KMS-11 (cell line): ENCODE data around the gene CCR8.

Source experiments
- H2AFZ ChIP-seq: fragments of 200-600 bp; sonication (generic); 2 replicates; pipeline ENCODE4 v1.6.1; 2016; ENCODE audit warnings: antibody characterized with exemption, mixed run types, low read depth
- H3K27ac ChIP-seq: fragments of 200-600 bp; sonication (generic); 2 replicates; pipeline ENCODE4 v1.6.1; 2016; ENCODE audit warnings: mild to moderate bottlenecking, mixed run types
- H3K27me3 ChIP-seq: fragments of 200-600 bp; sonication (generic); 2 replicates; pipeline ENCODE4 v1.6.1; 2017; ENCODE audit warnings: mild to moderate bottlenecking, low read depth, mixed run types, moderate library complexity; ENCODE audit not compliant: insufficient read depth
- H3K36me3 ChIP-seq: fragments of 200-600 bp; sonication (generic); 2 replicates; pipeline ENCODE4 v1.6.1; 2017; ENCODE audit warnings: mild to moderate bottlenecking, mixed run types; ENCODE audit not compliant: insufficient read depth
- H3K4me1 ChIP-seq: fragments of 200-600 bp; sonication (generic); 2 replicates; pipeline ENCODE4 v1.6.1; 2016; ENCODE audit warnings: mild to moderate bottlenecking, low read depth, mixed run types; ENCODE audit not compliant: poor library complexity, severe bottlenecking
- H3K4me2 ChIP-seq: fragments of 200-600 bp; sonication (generic); 2 replicates; pipeline ENCODE4 v1.7.0; 2016; ENCODE audit warnings: mild to moderate bottlenecking, mixed run types
- H3K4me3 ChIP-seq: fragments of 200-600 bp; sonication (generic); IDR thresholded peaks from 2 replicates; pipeline ENCODE4 v1.6.1; 2017; ENCODE audit warnings: low read depth, low read length, mixed read lengths; ENCODE audit not compliant: insufficient read depth
- H3K79me2 ChIP-seq: fragments of 200-600 bp; sonication (generic); 2 replicates; pipeline ENCODE4 v1.6.1; 2016; ENCODE audit warnings: low read depth, mixed run types; ENCODE audit not compliant: insufficient read depth
- H3K9ac ChIP-seq: fragments of 200-600 bp; sonication (generic); 2 replicates; pipeline ENCODE4 v1.6.1; 2016; ENCODE audit warnings: mild to moderate bottlenecking, mixed run types
- H4K20me1 ChIP-seq: fragments of 200-600 bp; sonication (generic); 2 replicates; pipeline ENCODE4 v1.6.1; 2016; ENCODE audit warnings: mild to moderate bottlenecking, mixed run types; ENCODE audit not compliant: insufficient read depth
- TF ChIP-seq, protein P1 (sequence below): fragments of 200-600 bp; sonication (generic); conservative IDR thresholded peaks from 2 replicates; pipeline ENCODE4 v1.6.1; 2017; ENCODE audit warnings: low read depth, mild to moderate bottlenecking, antibody characterized with exemption, low read length, moderate library complexity, mixed read lengths

Gene CCR8

DNA sequence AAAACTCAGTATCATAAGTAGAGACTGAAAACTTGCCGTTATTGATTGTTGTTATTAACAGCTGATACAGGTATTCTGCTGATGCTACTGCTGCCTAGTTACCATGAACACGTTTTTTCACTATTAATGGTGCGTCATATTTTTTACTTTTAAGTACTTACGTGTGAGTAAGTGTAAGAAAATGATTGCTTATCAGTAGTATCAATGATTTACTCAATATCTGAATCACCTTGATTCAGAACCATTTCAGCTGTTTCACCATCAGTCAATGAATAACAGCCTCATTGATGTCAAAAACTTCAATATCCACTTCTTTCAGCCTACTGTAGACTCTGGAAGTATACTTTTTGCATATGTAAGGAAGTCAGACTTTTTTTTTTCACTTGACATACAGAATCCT lies 4.7 kb downstream of the CCR8 start:
- TF ChIP-seq, protein P1, sequence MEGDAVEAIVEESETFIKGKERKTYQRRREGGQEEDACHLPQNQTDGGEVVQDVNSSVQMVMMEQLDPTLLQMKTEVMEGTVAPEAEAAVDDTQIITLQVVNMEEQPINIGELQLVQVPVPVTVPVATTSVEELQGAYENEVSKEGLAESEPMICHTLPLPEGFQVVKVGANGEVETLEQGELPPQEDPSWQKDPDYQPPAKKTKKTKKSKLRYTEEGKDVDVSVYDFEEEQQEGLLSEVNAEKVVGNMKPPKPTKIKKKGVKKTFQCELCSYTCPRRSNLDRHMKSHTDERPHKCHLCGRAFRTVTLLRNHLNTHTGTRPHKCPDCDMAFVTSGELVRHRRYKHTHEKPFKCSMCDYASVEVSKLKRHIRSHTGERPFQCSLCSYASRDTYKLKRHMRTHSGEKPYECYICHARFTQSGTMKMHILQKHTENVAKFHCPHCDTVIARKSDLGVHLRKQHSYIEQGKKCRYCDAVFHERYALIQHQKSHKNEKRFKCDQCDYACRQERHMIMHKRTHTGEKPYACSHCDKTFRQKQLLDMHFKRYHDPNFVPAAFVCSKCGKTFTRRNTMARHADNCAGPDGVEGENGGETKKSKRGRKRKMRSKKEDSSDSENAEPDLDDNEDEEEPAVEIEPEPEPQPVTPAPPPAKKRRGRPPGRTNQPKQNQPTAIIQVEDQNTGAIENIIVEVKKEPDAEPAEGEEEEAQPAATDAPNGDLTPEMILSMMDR: no peak
- no peak overlapping the region for H2AFZ ChIP-seq
- no peak overlapping the region for H3K4me2 ChIP-seq
- H4K20me1 ChIP-seq: no peaks in the 10 kb centered on the region
- H3K36me3 ChIP-seq: no peaks in the 10 kb centered on the region
- H3K27ac ChIP-seq: no peak overlapping the region
- H3K27me3 ChIP-seq: no peaks in the 10 kb centered on the region
- no peak overlapping the region for H3K4me3 ChIP-seq
- H3K79me2 ChIP-seq: no peaks in the 10 kb centered on the region
- H3K4me1 ChIP-seq: peaks cover 4% of the 10 kb centered on the region
- H3K9ac ChIP-seq: no peak overlapping the region

GRCh38 chr3:39338201-39338600 lies 8.7 kb downstream of the CCR8 start:
- H3K27ac ChIP-seq: no peak overlapping the region
- H3K79me2 ChIP-seq: no peaks in the 10 kb centered on the region
- no peaks in the 10 kb centered on the region for H4K20me1 ChIP-seq
- TF ChIP-seq, protein P1: no peak
- H3K4me3 ChIP-seq: no peak overlapping the region
- H3K36me3 ChIP-seq: no peaks in the 10 kb centered on the region
- no peak overlapping the region for H3K4me2 ChIP-seq
- H2AFZ ChIP-seq: no peak overlapping the region
- H3K27me3 ChIP-seq: no peaks in the 10 kb centered on the region
- H3K9ac ChIP-seq: no peak overlapping the region
- no peaks in the 10 kb centered on the region for H3K4me1 ChIP-seq

DNA sequence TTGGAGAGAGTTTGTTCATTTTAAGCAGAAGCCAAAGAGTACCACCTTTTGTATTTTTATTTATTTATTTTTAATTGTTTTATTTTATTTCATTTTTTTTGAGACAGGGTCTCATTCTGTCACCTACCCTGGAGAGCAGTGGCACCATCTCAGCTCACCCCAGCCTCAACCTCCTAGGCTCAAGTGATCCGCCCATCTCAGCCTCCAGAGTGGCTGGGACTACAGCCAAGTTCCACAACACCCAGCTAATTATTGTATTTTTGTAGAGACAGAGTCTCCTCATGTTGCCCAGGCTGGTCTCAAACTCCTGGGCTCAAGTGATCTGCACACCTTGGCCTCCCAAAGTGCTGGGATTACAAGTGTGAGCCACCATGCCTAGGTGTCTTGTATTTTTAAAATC lies 9.6 kb downstream of the CCR8 start:
- no peaks in the 10 kb centered on the region for H4K20me1 ChIP-seq
- no peak overlapping the region for H3K4me3 ChIP-seq
- TF ChIP-seq, protein P1: no peak
- H2AFZ ChIP-seq: no peak overlapping the region
- no peaks in the 10 kb centered on the region for H3K4me1 ChIP-seq
- no peak overlapping the region for H3K4me2 ChIP-seq
- no peak overlapping the region for H3K27ac ChIP-seq
- no peaks in the 10 kb centered on the region for H3K27me3 ChIP-seq
- no peak overlapping the region for H3K9ac ChIP-seq
- H3K79me2 ChIP-seq: no peaks in the 10 kb centered on the region
- H3K36me3 ChIP-seq: no peaks in the 10 kb centered on the region

DNA sequence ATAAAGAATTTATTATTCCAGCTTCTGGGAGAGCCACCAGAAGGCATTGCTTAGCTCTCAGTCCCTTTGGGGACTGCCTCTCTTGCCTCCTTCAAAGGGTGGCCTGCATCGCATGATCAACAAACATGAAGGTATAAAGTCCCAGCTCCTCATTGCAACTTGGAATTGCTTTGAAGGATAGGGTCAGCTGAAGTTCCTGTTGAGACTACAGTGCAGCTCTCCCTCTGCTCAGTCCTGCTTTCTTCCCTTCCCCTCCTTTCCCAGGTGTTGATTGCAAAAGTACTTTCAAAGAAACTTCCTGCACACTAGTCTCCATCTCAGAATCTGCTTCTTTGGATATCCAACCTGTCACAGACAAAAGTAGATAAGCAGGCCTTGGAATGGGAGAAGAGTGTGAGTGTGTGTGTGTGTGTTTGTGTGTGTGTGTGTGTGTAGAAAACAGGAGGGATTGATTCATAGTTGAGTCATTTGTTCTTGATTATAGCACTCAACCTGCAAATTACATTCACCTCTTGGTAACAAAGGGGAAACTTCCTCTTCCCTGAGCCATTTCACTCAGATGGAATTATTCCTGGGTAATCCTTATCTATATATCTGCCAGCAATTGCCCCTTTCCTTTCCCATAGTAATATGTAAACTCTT lies 13.7 kb downstream of the CCR8 start:
- TF ChIP-seq, protein P1: no peak
- Histone ChIP-seq H2AFZ (no peak overlapping the region), H3K27me3 (no peaks in the 10 kb centered on the region), H3K4me3 (no peak overlapping the region), H3K27ac (no peak overlapping the region), H3K4me2 (no peak overlapping the region), H3K36me3 (no peaks in the 10 kb centered on the region), H3K9ac (no peak overlapping the region), H3K79me2 (no peaks in the 10 kb centered on the region), H3K4me1 (no peaks in the 10 kb centered on the region), H4K20me1 (no peaks in the 10 kb centered on the region)
